ENCODE data around the gene ACSS2.

DNA sequence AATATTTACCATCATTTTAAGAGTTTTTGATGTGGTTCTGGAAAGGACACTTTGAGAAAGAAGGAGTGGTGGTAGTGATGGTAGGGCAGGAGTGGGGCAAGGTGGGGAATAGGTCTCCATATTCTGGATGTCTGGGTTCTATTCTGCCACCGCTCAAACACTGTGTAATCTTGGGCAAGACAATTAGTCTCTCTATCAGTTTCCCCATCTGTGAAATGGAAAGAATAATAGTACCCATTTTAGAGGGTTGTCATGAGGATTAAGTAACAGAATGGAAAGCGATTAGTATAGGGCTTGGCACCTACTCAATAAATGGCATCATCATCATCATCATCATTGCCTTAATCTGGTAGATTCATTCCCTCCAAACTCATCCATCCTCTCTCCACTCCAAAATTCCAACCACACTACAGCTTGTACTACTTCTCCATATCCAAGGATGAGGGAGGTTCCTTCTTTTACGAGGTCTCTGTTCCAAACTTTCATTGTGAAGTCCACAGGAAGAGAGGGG is 2.8 kb upstream of the ACSS2 start:
- TF ChIP-seq CTCF (conservative IDR thresholded peaks at IDR 0.05 in 1 of 2, IDR thresholded peaks at IDR 0.05 in 1 of 2; ENCODE audit: low read depth in 1 of 2, low read length in 2 of 2), result no peak
- no peak for TF ChIP-seq EZH2 (IDR thresholded peaks at IDR 0.05; ENCODE audit: low read length, missing control alignments)

Data from fibroblast of lung (primary cell).